Esophagus squamous epithelium (tissue), 5 donors: ENCODE data around the gene RNASE13. TPM values are rescaled to one million over a fixed set of nuclear protein-coding genes. Genes with fewer than 3 reads are reported as not detected.

Experiments
- DNase-seq: peaks from one replicate; lab custom pipeline; 2025; lab: John Stamatoyannopoulos, UW
- H3K27ac ChIP-seq, 4 donors: fragments of 200-600 bp; sonication (generic); one replicate each; pipeline ENCODE4 v1.5.1; 2016 to 2019; ENCODE audit warnings: mild to moderate bottlenecking in 1 of 4
- H3K27me3 ChIP-seq, 4 donors: fragments of 200-600 bp; sonication (generic); 1 replicate in 3 of 4; 2 replicates in 1 of 4; pipeline versions ENCODE4 v1.5.1 to v1.6.0; 2017 to 2021; ENCODE audit warnings: antibody characterized with exemption in 1 of 4
- H3K36me3 ChIP-seq, 3 donors: fragments of 200-600 bp; sonication (generic); one replicate each; pipeline ENCODE4 v1.5.1; 2016 to 2019
- H3K4me1 ChIP-seq, 3 donors: fragments of 200-600 bp; sonication (generic); one replicate each; pipeline ENCODE4 v1.5.1; 2017 to 2019
- H3K4me3 ChIP-seq, 4 donors: fragments of 200-600 bp; sonication (generic); 1 replicate in 3 of 4; 2 replicates in 1 of 4; pipeline ENCODE4 v1.5.1; 2016 to 2019; ENCODE audit warnings: mild to moderate bottlenecking in 2 of 4, moderate library complexity in 1 of 4
- H3K9me3 ChIP-seq, 3 donors: fragments of 200-600 bp; sonication (generic); one replicate each; pipeline ENCODE4 v1.5.1; 2016 to 2019
- POLR2A ChIP-seq, 4 donors: fragments of 450-650 bp; IDR thresholded peaks; one replicate each; pipeline ENCODE4 v1.6.1; 2017; ENCODE audit warnings: antibody characterized with exemption in 4 of 4, mild to moderate bottlenecking in 4 of 4, moderate library complexity in 3 of 4
- WGBS, 2 donors: methylation state at CpG; one replicate each; pipeline ENCODE4 v1.1.5; 2018; 5-methylcytosine and 5-hydroxymethylcytosine counted together
- intact Hi-C: fragments of 100-400 bp; cut with DNase I; formaldehyde crosslinking; loops from one replicate; pipeline ENCODE4 v1.15.0; 2022
- total RNA-seq, 4 donors: library from RNA; depleted of rRNA; stranded (reverse); fragments of >200 nt; gene quantifications; one replicate each; pipeline ENCODE4 v1.1.0, GENCODE V29; 2016
- TF ChIP-seq, protein P1 (sequence below), 6 experiments: fragments of 450-650 bp in 4 of 6; fragments of 200-600 bp in 2 of 6; sonication (generic) in 2 of 6; IDR thresholded peaks; one replicate each; pipeline ENCODE4 v1.5.1; 2016 to 2019; ENCODE audit warnings: antibody characterized with exemption in 6 of 6, mild to moderate bottlenecking in 4 of 6, moderate library complexity in 4 of 6
- donor health status: DM: yes; HTN: yes; CAD: no.

Gene RNASE13
- total RNA-seq, 4 donors from 2014 or later: not detected

DNA sequence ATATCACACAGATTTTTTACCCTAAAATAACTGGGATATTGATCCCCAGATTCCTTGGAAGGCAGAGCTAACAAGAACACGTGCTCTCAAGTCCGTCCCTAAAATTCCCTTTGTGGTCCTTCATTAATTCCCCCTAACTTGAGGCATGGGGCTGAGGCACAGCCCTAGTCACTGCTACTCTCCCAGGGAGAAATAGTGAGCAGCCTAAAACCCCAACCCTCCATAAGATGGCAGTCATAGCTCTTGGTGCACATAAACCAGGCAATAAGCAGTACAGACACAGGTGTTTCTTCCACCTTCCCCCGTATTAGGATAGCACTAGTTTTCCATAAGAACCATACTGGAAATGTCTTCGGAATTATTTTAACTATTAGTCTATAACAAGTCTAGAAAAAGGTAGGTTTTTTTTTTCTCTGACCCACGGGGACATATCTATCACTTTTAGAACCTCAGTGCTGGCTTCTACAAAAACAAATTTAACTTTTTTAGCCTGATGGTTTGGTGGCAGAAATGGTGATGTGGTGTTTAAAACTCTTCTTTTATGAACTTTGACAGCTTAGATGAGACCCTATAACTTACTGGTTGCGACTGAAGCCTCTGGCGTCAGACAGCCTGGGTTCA is 32.4 kb upstream of the RNASE13 start:
- no peak for DNase-seq
- TF ChIP-seq POLR2A (IDR thresholded peaks at IDR 0.05): no peak
- TF ChIP-seq, protein P1, sequence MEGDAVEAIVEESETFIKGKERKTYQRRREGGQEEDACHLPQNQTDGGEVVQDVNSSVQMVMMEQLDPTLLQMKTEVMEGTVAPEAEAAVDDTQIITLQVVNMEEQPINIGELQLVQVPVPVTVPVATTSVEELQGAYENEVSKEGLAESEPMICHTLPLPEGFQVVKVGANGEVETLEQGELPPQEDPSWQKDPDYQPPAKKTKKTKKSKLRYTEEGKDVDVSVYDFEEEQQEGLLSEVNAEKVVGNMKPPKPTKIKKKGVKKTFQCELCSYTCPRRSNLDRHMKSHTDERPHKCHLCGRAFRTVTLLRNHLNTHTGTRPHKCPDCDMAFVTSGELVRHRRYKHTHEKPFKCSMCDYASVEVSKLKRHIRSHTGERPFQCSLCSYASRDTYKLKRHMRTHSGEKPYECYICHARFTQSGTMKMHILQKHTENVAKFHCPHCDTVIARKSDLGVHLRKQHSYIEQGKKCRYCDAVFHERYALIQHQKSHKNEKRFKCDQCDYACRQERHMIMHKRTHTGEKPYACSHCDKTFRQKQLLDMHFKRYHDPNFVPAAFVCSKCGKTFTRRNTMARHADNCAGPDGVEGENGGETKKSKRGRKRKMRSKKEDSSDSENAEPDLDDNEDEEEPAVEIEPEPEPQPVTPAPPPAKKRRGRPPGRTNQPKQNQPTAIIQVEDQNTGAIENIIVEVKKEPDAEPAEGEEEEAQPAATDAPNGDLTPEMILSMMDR (IDR thresholded peaks at IDR 0.05): peak in 1 of 6 experiments; percentile 30
- WGBS, 2 donors: 53 to 71% methylated on average over 7 of the region's 7 CpGs

DNA sequence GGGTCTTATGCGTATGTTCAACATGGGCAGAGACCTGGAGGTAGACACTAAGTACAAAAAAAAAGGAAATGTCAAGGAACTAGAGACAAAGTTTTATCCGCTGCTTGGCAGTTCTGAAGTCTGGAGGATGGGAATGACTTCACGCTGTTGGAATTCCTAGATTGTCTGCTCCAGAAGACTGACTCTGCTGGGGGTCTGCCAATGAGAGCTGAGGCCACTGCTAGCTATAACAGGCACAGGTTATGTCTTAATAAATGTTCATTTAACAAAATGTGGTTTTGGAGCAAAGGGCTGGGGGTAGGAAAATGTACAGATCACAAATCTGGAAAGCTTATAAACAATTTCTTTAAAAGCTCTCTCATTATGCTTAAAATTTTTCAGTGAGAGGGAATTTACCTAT is 28.9 kb upstream of the RNASE13 start:
- intact Hi-C loops: no loop called here
- no peak for DNase-seq
- H3K27me3 ChIP-seq: peaks cover 0 to 4% (median 0%) of the 10 kb centered on the region in 4 donors
- TF ChIP-seq, protein P1 (IDR thresholded peaks at IDR 0.05): no peak
- no peak for TF ChIP-seq POLR2A (IDR thresholded peaks at IDR 0.05)
- H3K4me3 ChIP-seq: no peak overlapping the region
- peaks cover under 1 to 8% (median under 1%) of the 10 kb centered on the region in 3 donors for H3K4me1 ChIP-seq
- H3K9me3 ChIP-seq: no peaks in the 10 kb centered on the region
- no peak overlapping the region for H3K27ac ChIP-seq
- H3K36me3 ChIP-seq: no peaks in the 10 kb centered on the region
- 42 to 43% methylated on average over 3 of the region's 3 CpGs for WGBS, 2 donors

More for the DNA sequence above, 32.4 kb upstream of the RNASE13 start:
- peaks cover 0 to 33% (median 0%) of the 10 kb centered on the region in 4 donors for H3K27me3 ChIP-seq
- H3K4me3 ChIP-seq: no peak overlapping the region
- H3K4me1 ChIP-seq: peaks cover 23 to 43% (median 29%) of the 10 kb centered on the region in 3 donors
- no peaks in the 10 kb centered on the region for H3K36me3 ChIP-seq
- H3K27ac ChIP-seq: no peak overlapping the region
- no peaks in the 10 kb centered on the region for H3K9me3 ChIP-seq
- intact Hi-C loops: no loop called here

DNA sequence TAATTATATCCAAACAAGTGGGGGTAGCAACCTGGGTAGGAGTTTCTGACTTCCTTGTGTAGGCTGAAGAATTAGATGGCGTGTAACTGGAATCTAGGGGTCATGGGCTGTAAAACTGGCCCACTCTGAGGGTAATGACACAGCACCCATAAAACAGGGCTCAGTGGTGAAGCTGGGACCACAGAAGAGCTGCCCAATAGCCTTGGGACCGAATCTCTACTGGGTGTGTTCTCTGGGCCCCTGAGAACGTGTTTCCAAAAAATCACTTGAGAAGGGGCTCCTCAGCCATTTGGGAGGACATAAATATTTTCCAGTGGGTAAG is 26.7 kb upstream of the RNASE13 start:
- intact Hi-C loops: no loop called here
- WGBS, 2 donors: 54 to 75% methylated on average over 3 of the region's 3 CpGs
- DNase-seq: no peak
- Histone ChIP-seq H3K27me3 (no peaks in the 10 kb centered on the region), H3K27ac (no peak overlapping the region), H3K4me1 (peaks cover 0 to 5% (median 0%) of the 10 kb centered on the region in 3 donors), H3K4me3 (no peak overlapping the region), H3K9me3 (no peaks in the 10 kb centered on the region), H3K36me3 (no peaks in the 10 kb centered on the region)
- TF ChIP-seq, protein P1 (IDR thresholded peaks at IDR 0.05): no peak
- TF ChIP-seq POLR2A (IDR thresholded peaks at IDR 0.05): no peak

DNA sequence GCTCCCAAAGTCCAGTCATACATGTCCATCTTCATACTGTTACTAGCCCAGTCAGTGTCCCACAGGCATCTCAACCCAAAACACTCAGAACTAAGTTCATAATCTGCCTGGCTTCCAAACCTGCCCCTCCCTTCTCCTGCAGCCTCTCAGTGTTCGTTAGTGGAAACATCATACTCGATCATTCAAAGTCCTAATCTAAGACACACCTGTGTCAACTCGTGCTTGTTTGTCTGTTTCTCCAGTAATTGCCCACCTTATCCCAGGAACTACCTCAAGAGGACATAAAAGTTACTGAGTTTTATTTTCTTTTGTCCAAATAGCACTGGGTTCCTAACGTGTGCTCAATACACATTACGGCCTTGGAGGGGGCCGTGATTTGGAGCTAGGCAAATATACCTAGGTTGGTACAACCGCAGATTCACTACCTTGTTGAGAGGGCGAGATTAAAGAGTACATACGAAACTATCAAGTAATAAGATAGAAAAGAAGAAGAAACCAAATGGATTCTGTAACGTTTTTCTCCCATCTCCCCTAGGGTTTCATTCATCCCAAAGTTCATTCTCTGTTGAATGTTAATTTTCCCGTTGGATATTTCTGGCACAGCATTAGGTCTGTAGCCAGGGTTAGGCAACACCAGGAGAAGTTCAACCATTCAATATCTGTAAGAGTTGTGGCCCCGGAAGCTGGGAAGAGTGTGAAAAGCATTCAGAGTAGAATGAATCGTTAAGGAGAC is 26.2 kb upstream of the RNASE13 start:
- H3K36me3 ChIP-seq: no peaks in the 10 kb centered on the region
- peaks cover 0 to 5% (median 0%) of the 10 kb centered on the region in 3 donors for H3K4me1 ChIP-seq
- 68 to 73% methylated on average over 13 of the region's 13 CpGs for WGBS, 2 donors
- no peak for TF ChIP-seq POLR2A (IDR thresholded peaks at IDR 0.05)
- TF ChIP-seq, protein P1 (IDR thresholded peaks at IDR 0.05): no peak
- no peak overlapping the region for H3K4me3 ChIP-seq
- no peak overlapping the region for H3K27ac ChIP-seq
- intact Hi-C loops: no loop called here
- H3K27me3 ChIP-seq: no peaks in the 10 kb centered on the region
- no peak for DNase-seq
- H3K9me3 ChIP-seq: no peaks in the 10 kb centered on the region
